ENCODE data around the gene CASKIN1. TPM values are rescaled to one million over a fixed set of nuclear protein-coding genes. Genes with fewer than 3 reads are reported as not detected.

The CASKIN1 gene
- polyA plus RNA-seq, 1 donor (not counting 4 experiments of a cell fraction or from before 2014, with no cell fraction given) = 0.04 TPM

DNA sequence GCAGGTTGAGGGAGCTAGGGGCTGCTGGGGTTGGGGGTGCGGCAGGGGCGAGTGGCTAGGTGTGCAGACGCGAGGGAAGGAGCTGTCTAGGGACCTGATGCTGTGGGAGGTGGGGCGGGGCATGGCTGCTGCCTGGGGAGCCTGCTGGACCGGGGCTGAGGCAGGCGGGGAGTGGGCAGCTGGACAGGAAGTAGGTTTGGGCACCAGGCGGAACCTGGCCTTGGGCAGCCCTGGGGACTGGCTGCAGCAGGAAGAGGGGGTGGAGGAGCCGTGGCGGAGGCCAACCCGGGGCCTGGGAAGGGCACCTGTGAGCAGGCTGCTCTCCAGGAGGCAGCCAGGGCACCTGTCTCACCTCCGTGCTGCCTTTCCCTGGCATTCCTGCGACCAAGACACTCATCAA is 34.0 kb upstream of the CASKIN1 start:
- H3K79me2 ChIP-seq (ENCODE audit: control insufficient read depth, insufficient read depth, low read length) = peaks cover 29% of the 10 kb centered on the region
- dilution Hi-C loops (cut with MboI; ENCODE audit: extremely low pct_ligation_motif_present, low sequenced_read_pairs) = no loop called here
- TF ChIP-seq, protein P1, sequence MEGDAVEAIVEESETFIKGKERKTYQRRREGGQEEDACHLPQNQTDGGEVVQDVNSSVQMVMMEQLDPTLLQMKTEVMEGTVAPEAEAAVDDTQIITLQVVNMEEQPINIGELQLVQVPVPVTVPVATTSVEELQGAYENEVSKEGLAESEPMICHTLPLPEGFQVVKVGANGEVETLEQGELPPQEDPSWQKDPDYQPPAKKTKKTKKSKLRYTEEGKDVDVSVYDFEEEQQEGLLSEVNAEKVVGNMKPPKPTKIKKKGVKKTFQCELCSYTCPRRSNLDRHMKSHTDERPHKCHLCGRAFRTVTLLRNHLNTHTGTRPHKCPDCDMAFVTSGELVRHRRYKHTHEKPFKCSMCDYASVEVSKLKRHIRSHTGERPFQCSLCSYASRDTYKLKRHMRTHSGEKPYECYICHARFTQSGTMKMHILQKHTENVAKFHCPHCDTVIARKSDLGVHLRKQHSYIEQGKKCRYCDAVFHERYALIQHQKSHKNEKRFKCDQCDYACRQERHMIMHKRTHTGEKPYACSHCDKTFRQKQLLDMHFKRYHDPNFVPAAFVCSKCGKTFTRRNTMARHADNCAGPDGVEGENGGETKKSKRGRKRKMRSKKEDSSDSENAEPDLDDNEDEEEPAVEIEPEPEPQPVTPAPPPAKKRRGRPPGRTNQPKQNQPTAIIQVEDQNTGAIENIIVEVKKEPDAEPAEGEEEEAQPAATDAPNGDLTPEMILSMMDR (optimal IDR thresholded peaks at IDR 0.05 in 1 of 3, IDR thresholded peaks at IDR 0.05 in 1 of 3, conservative IDR thresholded peaks at IDR 0.05 in 1 of 3; ENCODE audit: extremely low read depth in 1 of 3, insufficient read depth in 2 of 3, low read length in 3 of 3) = no peak
- TF ChIP-seq EZH2 (IDR thresholded peaks at IDR 0.05; ENCODE audit: low read length) = no peak

DNA sequence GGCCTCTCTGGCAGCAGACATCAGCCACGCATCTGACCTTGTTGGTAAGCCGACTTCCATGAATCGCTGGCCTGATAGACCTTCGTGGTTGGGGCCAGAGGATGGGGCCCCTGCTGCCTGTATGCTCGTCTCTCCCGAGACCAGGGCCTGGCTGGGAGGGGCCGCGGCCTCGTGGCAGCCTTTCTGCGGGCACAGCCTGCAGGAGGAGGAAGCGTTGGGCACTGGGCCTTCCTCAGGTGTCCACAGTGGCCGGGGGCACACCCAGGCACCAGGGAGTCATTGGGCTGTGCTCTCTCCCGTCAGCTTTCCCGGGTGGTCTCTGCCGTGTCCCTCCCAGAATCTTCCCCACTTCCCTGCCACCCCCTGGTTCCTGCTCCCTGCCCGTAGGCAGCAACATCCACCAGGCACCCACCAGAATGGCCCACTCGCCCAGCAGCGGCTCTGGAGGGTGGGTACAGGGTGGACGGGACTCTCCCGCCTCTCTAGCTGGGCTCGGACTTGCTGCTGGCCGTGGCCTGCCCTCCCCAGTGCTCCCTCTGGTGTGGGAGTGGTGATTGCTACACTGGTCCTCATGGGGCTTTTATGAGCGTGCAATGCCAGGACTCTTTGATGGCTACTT is 33.3 kb upstream of the CASKIN1 start:
- Histone ChIP-seq H3K4me2 (ENCODE audit: control insufficient read depth, extremely low read depth, insufficient read depth, low read depth, low read length) (no peak overlapping the region), H3K27ac (ENCODE audit: control insufficient read depth, insufficient read depth, low read length) (no peak overlapping the region), H3K9ac (ENCODE audit: control insufficient read depth, extremely low read depth, insufficient read depth, low read length) (no peak overlapping the region), H3K4me3 (ENCODE audit: control insufficient read depth in 2 of 3, extremely low read depth in 1 of 3, insufficient read depth in 2 of 3, low read depth in 1 of 3, low read length in 3 of 3) (no peak overlapping the region), H3K79me2 (ENCODE audit: control insufficient read depth, insufficient read depth, low read length) (peaks cover 35% of the 10 kb centered on the region), H3K36me3 (ENCODE audit: control insufficient read depth in 2 of 2, extremely low read depth in 1 of 2, insufficient read depth in 2 of 2, low read length in 2 of 2) (peaks cover 22 to 46% of the 10 kb centered on the region in 2 experiments), H2AFZ (ENCODE audit: control insufficient read depth, low read length) (no peak overlapping the region), H3K9me3 (ENCODE audit: control insufficient read depth, low read depth, low read length) (no peaks in the 10 kb centered on the region), H3K9me1 (ENCODE audit: control insufficient read depth, extremely low read depth, insufficient read depth, low read length) (peaks cover 3% of the 10 kb centered on the region), H3K27me3 (ENCODE audit: control insufficient read depth, extremely low read depth, insufficient read depth, low read length) (no peaks in the 10 kb centered on the region), H4K20me1 (ENCODE audit: control insufficient read depth, extremely low read depth, insufficient read depth, low read length) (no peaks in the 10 kb centered on the region), H3K4me1 (ENCODE audit: control insufficient read depth, extremely low read depth, insufficient read depth, low read length) (peaks cover 17% of the 10 kb centered on the region)
- dilution Hi-C loops (cut with MboI; ENCODE audit: extremely low pct_ligation_motif_present, low sequenced_read_pairs) = no loop called here
- FAIRE-seq (no peak), DNase-seq (ENCODE audit: low read depth, low spot score) (no peak)
- TF ChIP-seq EZH2 (IDR thresholded peaks at IDR 0.05; ENCODE audit: low read length) = no peak
- TF ChIP-seq, protein P1 (optimal IDR thresholded peaks at IDR 0.05 in 1 of 3, IDR thresholded peaks at IDR 0.05 in 1 of 3, conservative IDR thresholded peaks at IDR 0.05 in 1 of 3; ENCODE audit: extremely low read depth in 1 of 3, insufficient read depth in 2 of 3, low read length in 3 of 3) = no peak

More for the DNA sequence above, 34.0 kb upstream of the CASKIN1 start:
- no peak for FAIRE-seq
- no peak overlapping the region for H3K4me3 ChIP-seq (ENCODE audit: control insufficient read depth in 2 of 3, extremely low read depth in 1 of 3, insufficient read depth in 2 of 3, low read depth in 1 of 3, low read length in 3 of 3)
- no peak overlapping the region for H3K27ac ChIP-seq (ENCODE audit: control insufficient read depth, insufficient read depth, low read length)
- H3K36me3 ChIP-seq (ENCODE audit: control insufficient read depth in 2 of 2, extremely low read depth in 1 of 2, insufficient read depth in 2 of 2, low read length in 2 of 2) = peaks cover 26 to 51% of the 10 kb centered on the region in 2 experiments
- H2AFZ ChIP-seq (ENCODE audit: control insufficient read depth, low read length) = no peak overlapping the region
- no peak for DNase-seq (ENCODE audit: low read depth, low spot score)
- H4K20me1 ChIP-seq (ENCODE audit: control insufficient read depth, extremely low read depth, insufficient read depth, low read length) = peaks cover 2% of the 10 kb centered on the region
- H3K4me2 ChIP-seq (ENCODE audit: control insufficient read depth, extremely low read depth, insufficient read depth, low read depth, low read length) = no peak overlapping the region
- no peaks in the 10 kb centered on the region for H3K9me3 ChIP-seq (ENCODE audit: control insufficient read depth, low read depth, low read length)
- no peaks in the 10 kb centered on the region for H3K27me3 ChIP-seq (ENCODE audit: control insufficient read depth, extremely low read depth, insufficient read depth, low read length)
- peaks cover 3% of the 10 kb centered on the region for H3K9me1 ChIP-seq (ENCODE audit: control insufficient read depth, extremely low read depth, insufficient read depth, low read length)
- H3K4me1 ChIP-seq (ENCODE audit: control insufficient read depth, extremely low read depth, insufficient read depth, low read length) = peaks cover 17% of the 10 kb centered on the region
- no peak overlapping the region for H3K9ac ChIP-seq (ENCODE audit: control insufficient read depth, extremely low read depth, insufficient read depth, low read length)

Data from keratinocyte (primary cell).